GM21360 (cell line): ENCODE measurements around the gene ACYP2.

Source experiments
- ATAC-seq: cut with Tn5 transposase; IDR thresholded peaks from one replicate; pipeline ENCODE4 v1.9.1; 2021; ENCODE audit warnings: mild to moderate bottlenecking, moderate library complexity; ENCODE audit not compliant: unreplicated experiment

ACYP2 gene

DNA sequence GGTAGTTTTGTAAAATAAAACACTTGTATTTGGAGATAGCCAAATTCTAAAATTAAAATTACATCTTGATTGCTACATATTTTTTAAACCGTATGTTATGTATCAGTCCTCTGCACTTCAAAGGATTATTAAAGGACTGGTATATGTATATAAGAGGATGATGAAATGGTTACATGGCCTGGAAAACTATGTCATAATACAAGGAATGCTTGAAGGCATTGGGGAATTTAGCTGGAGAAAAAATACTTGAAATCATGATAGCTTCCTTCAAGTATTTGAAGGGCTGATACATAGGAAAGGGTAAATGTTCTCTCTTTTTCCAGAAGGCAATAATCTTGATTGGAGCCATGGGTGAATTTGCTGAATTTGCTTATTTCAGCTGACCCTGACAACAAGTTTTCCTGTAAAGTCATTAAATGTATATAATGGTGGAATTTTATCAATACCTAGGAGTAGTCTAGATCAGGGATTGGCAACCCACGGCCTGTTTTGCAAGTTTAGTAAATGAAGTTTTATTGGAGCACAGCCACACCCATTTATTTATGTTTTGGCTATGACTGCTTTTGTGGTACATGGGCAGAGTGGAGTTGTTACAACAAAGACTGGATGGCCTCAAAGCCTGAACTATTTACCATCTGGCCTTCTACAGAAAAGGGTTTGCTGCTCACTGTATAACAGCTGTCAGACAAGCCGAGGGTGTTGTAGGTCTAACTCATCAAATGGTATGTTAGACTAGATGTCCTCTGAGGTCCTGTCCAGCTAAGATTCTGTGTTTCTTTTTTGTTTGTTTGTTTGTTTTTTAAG is 34.4 kb downstream of the ACYP2 start:
- ATAC-seq: no peak

DNA sequence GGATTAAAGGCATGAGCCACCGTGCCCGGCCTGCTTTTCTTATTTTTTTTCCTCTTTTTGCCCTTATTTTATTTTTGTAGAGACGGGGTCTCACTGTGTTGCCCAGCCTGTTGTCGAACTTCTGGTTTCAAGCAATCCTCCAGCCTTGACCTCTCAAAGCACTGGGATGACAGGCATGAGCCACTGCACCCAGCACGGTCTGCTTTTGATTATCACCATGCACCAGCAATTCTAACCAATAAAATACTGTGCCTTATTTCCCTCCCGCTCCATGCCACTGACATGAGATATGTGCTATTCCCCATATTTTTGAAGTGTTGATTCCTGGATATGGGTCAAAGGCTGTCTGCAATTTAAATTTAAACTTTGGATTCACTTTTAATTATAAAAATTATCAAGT is 42.9 kb downstream of the ACYP2 start:
- no peak for ATAC-seq

DNA sequence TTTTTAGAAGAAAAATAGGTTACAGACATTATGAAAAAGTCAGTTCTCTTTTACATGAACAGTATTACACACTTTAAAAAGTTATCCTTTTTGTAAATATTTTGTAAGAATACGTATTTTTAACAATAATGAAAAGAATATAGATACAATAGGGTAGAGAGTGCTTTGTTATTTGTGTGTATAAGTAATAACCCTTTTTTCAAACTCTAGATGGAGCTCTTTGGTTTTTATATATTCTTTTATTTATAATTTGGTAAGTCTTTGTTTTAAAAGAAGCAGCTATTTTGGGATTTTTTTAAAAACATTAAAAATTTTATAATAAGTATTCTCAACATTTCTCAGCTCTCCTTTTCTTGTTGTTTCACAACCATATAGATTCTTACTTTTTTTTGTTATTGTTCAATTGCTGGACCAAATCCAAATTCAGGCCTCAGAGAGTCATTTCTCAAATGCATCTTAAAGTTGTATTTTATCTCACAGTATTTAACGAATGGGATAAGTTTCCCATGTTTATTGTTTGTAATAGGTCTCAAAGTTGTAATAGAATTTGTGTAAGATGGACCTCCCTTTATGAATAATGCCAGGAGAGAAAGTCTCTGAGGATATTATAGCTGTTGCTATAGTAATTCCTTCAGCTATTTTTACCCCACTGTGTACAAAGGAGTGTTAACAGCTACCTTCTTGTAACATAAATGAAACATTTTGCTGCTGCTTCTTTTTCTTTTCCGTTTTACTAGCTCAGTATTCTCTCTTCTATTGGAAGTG is 46.4 kb downstream of the ACYP2 start:
- ATAC-seq: no peak

DNA sequence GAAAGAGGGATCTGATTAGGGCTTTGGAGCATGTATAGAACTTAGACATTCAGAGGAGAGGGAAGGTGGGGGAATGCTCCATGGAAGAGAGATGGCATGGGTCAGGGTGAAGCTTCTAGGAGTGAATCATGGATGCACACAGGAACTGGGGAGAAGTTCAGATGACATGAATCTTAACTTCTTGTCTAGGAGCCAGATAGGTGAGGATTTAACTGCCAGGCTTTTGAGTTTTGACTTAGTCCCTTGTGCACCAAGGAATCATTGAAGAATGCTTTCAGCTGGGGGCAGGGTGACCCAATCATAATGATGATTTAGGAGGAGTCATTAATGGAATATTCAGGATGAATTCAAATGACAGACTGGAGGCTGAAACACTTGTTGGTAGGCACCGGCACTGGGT is 48.7 kb downstream of the ACYP2 start:
- no peak for ATAC-seq

DNA sequence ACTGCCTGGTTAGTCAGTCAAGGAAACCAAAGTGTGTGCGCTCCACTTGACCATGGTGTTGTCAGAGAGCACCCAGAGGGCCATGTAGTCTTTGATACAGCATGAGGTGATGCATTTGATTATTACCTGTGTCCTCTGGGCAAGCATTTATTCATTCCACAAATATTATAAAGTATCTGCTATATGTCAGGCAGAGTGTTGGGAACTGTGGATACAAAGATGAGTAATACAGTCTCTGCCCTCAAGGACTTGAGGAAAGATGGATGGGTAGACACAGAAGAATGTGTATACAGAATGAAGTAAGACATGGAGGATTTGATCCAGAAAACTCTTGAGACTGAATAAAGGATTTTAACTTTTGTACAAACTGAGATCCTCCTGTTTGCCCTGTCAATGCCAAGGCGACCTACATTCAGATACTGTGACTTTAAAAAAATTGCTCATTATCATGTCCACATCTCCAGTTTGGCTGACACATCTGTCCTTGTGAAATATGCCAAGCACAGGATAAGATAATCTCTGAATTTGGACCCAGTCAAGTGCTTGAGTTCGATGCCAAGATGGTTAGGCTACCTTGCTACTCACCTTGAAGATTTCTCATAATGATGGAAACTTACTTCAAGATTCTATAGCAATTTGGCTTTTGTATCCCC is 50.8 kb downstream of the ACYP2 start:
- ATAC-seq: no peak

DNA sequence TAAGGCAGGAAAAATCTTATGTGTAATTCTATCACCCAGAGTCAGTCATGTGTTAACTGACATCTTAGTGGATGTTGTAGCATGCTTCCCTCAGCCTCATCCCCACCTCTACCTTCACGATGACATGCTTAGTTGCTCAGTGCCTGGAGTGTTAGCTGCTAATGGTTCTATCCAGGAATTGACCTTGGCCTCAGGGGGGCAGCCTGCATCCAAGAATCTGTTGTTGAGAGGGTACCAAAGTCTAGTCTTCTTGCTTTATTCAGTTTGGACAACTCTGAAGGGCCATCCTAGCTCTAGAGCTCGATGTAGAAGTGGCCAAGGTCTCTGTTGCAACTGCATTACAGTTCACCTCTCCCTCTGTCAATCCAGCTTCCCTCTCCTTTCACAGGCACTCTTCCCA is 61.2 kb downstream of the ACYP2 start:
- ATAC-seq: no peak

DNA sequence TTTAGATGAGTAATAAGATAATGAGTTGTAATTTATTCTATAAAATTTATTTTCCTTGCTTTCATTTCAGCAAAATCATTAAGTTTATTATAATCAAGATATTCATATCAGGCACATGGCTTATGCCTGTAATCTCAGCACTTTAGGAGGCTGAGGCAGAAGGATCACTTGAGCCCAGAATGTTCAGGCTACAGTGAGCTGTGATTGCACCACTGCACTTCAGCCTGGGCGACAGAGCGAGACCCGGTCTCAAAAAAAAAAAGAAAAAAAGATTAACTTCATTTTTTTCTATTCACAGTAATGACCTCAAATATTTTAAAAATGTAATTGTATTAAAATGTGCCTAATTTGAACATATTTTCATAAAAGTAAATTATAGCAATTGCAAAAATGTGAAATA is 67.9 kb downstream of the ACYP2 start:
- ATAC-seq: no peak

DNA sequence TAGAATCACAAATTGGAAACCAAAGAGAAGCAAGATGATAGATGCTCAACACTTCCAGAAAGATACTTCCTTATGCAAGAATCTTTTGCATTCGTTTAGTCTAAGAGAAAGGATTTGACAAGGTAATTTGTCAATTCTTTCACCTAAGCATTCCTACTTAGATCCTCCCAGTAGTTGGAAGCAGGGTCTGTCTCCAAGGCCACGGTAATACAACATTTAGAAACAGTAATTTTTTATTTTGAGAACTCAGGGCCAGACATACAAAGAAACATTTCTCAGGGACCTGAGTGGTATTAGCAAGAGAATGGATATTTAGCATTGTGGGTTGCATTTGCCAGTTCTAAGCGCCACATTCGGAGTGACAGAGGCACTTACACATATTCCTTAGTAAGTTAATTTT is 68.6 kb downstream of the ACYP2 start:
- no peak for ATAC-seq

DNA sequence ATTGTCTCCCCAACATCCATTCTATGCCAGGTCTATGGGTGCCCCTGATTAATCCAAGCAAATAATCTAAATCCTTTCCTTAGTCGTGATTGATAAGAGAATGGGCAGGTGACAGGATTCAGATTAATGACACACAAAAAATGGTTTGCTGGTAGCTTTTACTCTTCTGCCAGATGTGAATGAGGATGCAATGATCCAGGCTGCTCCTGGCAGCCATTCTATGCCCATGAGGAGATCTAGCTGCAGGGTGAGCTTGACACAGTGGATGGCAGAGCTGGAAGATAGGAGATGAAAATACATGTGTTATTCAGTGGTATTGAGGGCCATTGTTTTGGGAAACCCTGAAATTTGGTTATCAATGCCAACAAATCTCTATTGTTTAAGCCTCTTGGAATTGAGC is 69.7 kb downstream of the ACYP2 start:
- ATAC-seq: no peak

DNA sequence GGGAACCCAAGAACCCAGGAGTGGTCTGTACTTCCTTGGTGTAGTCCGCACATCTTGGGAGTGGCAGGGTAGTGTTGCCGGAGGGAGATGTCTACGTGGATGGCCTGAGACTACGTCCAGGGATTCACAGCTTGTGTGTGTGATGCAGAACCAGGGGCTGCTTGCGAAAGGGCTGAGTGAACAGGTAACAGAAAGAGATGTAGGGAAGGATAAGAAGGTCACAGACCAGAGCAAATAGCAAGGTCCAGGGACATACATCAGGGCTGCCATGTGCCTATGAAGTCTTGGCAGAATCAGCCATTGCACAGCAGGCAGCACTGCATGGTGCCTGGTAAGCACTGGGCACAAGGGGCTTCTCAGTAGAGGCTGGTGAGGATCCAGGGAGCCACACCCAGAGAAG is 71.9 kb downstream of the ACYP2 start:
- no peak for ATAC-seq

DNA sequence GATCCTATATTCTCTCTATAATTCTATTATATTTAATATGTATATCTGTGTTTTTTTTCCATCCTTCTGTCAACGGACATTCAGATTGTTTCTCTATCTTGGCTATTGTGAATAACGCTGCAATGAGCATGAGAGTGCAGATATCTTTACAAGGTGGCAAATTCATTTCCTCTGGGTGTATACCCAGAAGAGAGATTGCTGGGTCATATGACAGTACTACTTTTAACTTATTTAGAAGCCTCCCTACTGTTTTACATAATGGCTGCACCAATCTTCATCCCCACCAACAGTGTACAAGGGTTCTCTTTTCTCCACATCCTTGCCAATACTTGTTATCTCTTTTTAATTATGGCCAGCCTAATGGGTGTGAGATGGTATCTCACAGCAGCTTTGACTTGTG is 74.1 kb downstream of the ACYP2 start:
- no peak for ATAC-seq

DNA sequence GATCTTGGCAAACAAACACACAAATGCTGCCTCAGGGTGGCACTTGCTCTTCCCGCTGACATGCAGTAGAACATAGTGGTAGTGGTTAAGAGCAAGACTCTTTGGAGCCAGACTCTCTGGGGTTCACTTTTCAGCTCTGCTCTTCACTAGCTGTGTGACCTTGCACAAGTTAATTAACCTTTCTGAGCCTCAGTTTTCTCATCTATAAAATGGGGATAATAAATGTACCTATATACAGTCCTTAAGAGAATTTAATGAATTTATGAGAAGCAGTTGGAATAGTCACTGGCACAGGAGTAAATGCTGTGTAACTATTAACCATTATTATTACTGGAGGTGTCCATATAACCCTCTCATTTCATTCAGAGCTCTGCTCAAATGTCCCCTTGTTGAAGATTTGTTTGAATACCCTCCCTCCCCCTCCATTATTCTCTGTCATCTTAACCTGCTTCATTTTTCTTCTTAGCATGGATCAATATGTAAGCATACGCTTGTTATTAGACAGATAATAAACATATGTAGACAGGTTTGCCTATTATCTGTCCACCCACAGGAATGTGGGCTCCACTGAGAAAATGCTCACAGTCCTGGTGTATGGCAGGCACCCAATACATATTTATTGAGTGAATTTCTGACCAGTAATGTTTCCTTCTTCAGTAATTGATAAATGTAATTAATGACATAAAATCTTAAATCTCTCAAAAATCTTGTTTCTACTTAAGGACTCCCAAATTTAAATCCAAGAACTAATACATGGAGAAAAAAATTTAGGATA is 76.1 kb downstream of the ACYP2 start:
- ATAC-seq: no peak

DNA sequence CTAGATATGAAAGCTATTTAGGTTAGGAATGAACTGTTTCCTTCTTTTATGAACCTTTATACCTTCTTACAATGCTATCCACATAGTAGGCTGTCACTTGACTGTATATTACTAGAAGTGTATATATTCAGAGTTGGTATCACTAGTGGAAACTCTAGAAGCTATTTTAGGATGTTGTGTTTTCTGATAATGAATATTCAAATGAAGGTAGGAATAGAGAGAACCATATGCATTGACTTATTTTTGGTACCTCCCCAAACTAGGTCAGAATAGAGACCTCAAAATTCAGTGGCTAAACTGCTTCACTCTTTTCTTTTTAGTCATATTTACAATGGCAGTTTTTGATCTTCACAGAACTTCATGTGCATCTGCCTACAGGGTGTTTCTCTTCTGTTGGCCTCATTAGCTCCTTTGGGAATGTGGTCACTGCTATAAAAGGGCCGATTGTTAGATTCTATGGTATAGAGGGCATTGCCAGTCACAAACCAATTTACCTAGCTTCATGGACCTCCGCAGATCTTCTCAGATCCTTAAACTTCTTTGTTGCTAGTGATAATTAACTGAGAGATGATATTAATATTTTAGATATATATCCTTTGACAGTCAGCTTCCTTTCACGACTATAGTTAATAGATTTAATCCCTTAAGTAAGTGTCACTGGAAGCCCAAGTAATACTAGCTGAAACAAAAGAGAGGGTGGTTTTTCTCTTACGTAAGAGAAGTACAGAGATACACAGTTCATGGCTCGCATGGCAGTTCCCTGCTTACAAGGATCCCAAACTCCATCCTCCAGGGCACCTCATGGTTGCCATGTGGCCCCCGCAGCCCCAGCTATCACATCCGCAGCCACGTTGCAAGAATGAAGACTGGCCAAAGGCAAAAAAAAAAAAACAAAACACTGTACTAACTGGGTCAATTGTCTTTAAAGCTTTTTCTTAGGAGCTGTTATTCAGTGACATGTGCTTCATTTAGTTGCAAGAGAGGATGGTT is 79.6 kb downstream of the ACYP2 start:
- ATAC-seq: no peak

DNA sequence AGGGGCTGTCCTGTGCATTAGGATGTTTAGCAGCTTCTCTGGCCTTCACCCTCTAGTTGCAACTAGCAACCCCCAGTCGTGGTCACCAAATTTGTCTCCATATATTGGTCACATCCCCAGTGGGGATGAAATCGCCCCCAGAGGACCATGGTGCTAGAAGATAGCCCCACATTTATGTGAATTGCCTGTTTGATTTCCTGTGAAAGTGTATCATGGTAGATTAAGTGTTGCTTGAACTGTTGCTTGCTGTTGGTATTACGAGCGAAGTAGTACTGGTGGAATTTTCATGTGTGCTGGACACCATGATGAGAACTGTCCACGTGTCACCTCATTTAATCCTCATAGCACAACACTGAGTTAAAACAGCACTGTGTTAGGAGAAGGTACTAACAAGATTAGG is 81.2 kb downstream of the ACYP2 start:
- no peak for ATAC-seq

DNA sequence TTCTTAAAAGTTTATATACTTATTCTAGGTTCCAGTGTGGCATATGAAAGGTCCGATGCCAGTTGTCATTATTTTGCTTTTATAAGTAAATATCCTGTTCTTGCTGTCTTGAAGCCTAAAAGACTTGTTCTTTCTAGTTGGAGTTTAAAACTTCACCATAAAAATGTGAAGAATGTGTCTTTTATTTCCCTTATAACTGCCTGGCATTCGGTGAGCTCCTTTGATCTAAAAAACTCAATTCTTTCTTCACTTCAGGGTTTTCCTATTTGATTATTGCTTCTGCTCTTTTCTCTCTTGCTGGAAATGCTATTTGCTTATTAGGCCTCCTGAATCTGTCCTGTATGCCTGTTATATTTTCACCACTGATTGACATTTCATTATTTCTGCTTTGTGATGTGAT is 89.1 kb downstream of the ACYP2 start:
- ATAC-seq: no peak

DNA sequence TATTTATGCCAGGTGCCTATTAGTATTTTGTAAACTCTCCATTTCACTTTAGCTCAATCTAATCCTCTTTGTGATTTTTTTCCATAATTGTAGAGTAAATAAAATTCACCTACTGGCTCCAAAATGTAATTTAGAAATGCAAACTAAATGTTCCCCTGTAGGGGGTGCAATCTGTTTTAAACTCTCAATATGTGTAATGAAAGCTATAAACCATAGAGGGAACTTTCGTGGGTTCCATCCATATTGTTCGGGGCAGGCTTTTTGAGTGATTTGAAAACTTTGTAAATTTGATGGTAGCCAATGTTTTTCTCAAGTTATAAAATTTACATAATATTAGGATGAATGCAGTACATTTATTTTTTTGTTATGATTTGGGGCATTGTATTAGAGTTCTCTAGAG is 91.2 kb downstream of the ACYP2 start:
- no peak for ATAC-seq

DNA sequence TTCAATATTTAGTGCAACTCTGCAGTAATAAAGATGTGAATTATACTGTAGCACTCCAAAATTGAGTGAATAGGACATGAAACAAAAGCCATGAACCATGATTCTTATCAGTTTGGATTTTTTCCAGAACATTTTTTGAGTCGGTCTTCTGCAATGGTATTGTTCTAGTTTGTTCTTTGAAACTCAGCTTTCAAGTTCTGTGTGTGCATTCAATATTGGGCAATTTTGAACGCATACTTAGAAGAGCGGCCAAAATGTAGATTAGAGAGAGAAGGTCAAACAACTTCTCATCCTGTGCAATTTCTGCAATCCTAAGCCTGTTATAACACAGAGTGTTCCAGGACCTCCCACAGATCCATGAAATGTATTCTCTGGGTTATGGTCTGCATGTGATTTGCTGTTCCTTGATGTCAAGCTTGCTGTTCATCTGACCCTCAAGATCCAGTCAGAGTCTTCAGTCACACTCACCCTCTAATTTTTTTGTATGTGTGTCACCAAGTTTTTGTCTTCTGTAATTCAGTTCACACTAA is 92.3 kb downstream of the ACYP2 start:
- no peak for ATAC-seq

DNA sequence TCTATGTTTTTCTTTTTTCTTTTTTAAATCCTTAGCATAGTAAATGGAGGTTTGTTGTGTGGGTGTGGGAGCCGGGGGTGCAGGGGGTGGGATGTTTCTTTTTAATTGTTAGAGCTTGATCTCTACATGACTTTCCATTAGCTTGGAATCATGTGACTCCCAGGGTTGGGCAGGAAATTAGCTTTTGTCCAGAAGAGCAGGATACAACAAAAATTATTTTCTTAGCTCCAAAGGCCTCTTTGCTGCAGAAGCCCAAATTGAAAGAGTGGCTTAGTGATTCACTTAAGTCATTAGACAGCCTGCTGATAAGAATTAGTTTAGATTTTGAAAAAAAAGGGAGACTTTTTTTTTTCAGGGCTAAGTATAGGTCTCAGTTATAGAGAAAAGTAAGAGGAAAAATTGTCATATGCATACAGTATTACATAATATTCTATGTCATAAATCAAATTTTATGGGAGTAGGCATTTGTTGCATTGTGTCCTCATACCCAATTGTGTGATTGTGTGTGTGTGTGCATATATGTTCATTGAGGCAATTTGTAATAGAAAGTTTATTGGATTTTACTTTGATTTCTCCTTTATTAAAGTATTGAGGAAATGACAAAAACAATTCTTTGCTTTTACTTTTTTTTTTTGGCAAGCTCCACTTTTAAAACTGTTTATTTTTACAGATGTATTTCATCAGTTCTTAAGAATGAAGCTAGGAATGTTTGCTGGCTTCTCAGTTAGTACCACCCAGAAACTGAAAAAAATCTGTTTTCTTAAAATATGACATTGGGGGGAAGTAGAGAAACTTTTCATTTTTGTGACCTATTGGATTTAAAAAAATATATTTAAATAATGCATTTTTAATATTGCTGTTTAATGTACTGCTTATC is 93.2 kb downstream of the ACYP2 start:
- no peak for ATAC-seq

DNA sequence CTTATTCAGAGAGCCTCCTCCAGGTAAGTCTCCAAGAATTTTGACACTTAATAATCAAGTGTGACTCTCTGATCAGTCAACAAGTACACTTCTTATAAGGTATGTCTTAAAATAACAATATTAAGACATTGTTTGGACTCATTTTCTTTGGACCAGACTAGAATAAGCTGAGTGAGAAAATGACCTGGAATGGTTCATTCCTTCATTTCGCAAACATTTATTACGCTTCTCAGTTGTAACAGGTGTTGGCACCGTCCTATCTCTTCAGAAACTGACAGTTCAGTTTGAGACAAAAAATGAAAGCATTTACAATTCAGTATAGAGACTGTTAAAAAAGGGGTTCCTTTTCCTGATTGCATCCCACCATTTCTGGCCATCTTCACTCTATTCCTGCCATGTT is 94.0 kb downstream of the ACYP2 start:
- ATAC-seq: no peak
